MCF 10A (cell line): ENCODE measurements around the gene MIA. TPM values are rescaled to one million over a fixed set of nuclear protein-coding genes. Genes with fewer than 3 reads are reported as not detected.

Experiments
- BruUV-seq: library from RNA; stranded (reverse); fragments of 400-500 nt; replicated peaks from 2 replicates; lab custom pipeline; 2021; lab: Mats Ljungman, UMichigan
- CTCF ChIA-PET: fragments of 300-600 bp; sonication (Branson Sonifier 250); formaldehyde crosslinking; extraction: SDS; loops from one replicate; lab custom pipeline; 2021; ENCODE audit warnings: antibody characterized with exemption, inconsistent platforms; lab: Yijun Ruan, JAX
- POLR2A ChIA-PET: fragments of 300-600, 350-650 bp; sonication (Branson Sonifier 250); formaldehyde crosslinking; extraction: SDS; loops from one replicate; lab custom pipeline; 2020; ENCODE audit warnings: antibody characterized with exemption, inconsistent platforms; lab: Yijun Ruan, JAX
- DNase-seq: peaks from one replicate; pipeline ENCODE4 v3.0.0-alpha.2; 2018; ENCODE audit not compliant: unreplicated experiment
- H3K27ac Mint-ChIP-seq: one replicate; pipeline ENCODE4 v1.8.0; 2022; ENCODE audit warnings: mild to moderate bottlenecking, low read depth, mixed read lengths; ENCODE audit not compliant: unreplicated experiment
- H3K27me3 Mint-ChIP-seq: one replicate; pipeline ENCODE4 v1.8.0; 2022; ENCODE audit warnings: mixed read lengths; ENCODE audit not compliant: insufficient read depth, unreplicated experiment
- H3K36me3 Mint-ChIP-seq: one replicate; pipeline ENCODE4 v1.8.0; 2022; ENCODE audit warnings: mild to moderate bottlenecking, moderate library complexity, mixed read lengths; ENCODE audit not compliant: insufficient read depth, unreplicated experiment
- H3K4me1 Mint-ChIP-seq: one replicate; pipeline ENCODE4 v1.8.0; 2022; ENCODE audit warnings: mixed read lengths; ENCODE audit not compliant: insufficient read depth, unreplicated experiment
- H3K4me3 Mint-ChIP-seq: one replicate; pipeline ENCODE4 v1.8.0; 2022; ENCODE audit warnings: mild to moderate bottlenecking, moderate library complexity, mixed read lengths; ENCODE audit not compliant: unreplicated experiment
- H3K9me3 Mint-ChIP-seq: one replicate; pipeline ENCODE4 v1.8.0; 2022; ENCODE audit warnings: mixed read lengths; ENCODE audit not compliant: unreplicated experiment
- intact Hi-C: fragments of 100-400 bp; cut with micrococcal nuclease; formaldehyde crosslinking; loops from 2 replicates; pipeline ENCODE4 v1.14.1; 2022
- total RNA-seq: library from RNA; stranded (reverse); gene quantifications from 2 replicates; pipeline ENCODE4 v1.2.3, GENCODE V29; 2022
- TF ChIP-seq, protein P1 (sequence below): fragments of 200-600 bp; IDR thresholded peaks from one replicate; pipeline ENCODE4 v1.8.0; 2022; ENCODE audit warnings: antibody characterized with exemption, mild to moderate bottlenecking; ENCODE audit not compliant: unreplicated experiment

The MIA gene
- total RNA-seq, 1 experiment from 2014 or later: 0.70 TPM

DNA sequence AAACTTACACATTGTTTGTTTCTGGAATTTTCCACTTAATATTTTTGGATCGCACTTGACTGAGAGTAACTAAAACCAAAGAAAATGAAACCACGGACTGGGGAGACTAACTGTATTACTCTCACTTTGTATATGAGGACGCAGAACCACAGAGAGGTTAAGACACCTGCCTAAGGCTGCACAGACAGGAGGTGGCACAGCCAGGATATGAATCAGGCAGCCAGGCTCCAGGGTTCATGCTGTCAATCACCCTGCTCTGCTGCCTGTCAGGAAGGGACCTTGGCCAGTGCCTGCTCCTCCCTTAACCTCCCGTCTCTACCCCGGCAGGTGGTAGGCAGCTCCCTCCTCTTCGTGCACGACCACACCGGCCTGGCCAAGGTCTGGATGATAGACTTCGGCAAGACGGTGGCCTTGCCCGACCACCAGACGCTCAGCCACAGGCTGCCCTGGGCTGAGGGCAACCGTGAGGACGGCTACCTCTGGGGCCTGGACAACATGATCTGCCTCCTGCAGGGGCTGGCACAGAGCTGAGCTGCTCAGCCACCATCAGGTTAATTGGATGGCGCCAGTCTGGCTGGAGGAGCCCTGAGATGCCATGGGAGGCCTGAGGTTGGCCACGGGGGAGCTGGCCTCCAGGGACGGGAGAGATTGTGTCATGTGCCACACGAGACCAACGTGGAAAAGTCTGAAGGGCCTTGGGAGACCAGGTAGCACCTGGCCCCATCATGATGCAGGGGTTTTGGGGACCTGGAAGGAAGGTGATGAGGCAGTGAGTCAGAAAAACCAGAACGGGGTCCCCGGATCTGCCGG is 36.1 kb upstream of the MIA start:
- ChIA-PET CTCF (interaction anchor here (0.6 to 0.7 kb wide), 2 partner anchors 57 to 319 kb away, joined by 3 read pairs; no protein-coding TSS in a partner anchor), POLR2A (interaction anchor here (0.6 to 3.7 kb wide), 5 partner anchors 11 to 413 kb away, joined by 3 to 35 read pairs (median 3); partner anchors contain the start of genes ACTMAP, COQ8B, ITPKC and SNRPA)
- TF ChIP-seq, protein P1, sequence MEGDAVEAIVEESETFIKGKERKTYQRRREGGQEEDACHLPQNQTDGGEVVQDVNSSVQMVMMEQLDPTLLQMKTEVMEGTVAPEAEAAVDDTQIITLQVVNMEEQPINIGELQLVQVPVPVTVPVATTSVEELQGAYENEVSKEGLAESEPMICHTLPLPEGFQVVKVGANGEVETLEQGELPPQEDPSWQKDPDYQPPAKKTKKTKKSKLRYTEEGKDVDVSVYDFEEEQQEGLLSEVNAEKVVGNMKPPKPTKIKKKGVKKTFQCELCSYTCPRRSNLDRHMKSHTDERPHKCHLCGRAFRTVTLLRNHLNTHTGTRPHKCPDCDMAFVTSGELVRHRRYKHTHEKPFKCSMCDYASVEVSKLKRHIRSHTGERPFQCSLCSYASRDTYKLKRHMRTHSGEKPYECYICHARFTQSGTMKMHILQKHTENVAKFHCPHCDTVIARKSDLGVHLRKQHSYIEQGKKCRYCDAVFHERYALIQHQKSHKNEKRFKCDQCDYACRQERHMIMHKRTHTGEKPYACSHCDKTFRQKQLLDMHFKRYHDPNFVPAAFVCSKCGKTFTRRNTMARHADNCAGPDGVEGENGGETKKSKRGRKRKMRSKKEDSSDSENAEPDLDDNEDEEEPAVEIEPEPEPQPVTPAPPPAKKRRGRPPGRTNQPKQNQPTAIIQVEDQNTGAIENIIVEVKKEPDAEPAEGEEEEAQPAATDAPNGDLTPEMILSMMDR: no peak
- BruUV-seq: no TSS peak
- Mint-ChIP-seq H3K27me3 (no peaks in the 10 kb centered on the region), H3K4me3 (no peak overlapping the region), H3K9me3 (no peaks in the 10 kb centered on the region), H3K27ac (no peak overlapping the region), H3K36me3 (peaks cover 81% of the 10 kb centered on the region), H3K4me1 (peaks cover 7% of the 10 kb centered on the region)
- intact Hi-C loops: no loop called here
- no peak for DNase-seq

DNA sequence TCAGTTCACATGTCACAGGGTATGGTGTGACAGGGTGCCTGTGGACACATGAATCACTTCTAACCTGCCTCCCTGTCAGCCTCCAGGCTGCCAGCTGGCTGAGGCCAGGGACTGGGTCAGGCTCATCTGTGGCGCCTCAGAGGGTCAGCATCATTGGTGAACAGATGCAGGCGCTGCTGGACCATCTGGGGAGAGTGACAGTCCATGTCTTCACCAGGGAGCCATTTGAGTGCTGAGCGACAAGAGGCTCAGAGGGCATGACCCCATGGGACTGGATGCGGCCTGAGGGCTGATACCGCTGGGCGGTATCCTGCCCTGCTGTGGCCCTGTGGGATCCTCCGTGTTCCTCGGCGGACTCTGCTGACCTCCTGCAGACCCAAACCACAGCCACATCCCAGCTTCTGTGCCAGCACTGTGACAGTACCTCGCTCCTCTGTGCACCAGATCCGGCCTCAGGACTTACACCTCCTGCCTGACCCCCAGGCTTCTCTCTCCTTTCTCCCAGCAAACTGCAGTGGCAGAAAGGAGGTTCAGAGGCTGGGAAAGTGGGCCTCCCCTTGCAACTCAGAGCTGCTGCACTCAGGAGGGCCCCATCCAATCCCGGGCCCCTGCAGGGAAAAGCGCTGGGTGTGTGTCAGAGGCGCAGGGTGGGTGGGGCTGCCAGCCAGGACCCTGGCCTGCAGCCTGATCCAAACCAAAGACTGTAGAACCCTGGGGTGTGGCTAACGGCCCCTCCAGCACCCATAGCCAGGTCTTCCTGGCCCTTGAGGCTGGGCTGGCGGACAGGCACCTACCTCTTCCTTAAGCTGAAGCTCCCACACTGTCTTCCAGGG is 35.2 kb upstream of the MIA start:
- ChIA-PET POLR2A (interaction anchor here (0.6 to 3.7 kb wide), 7 partner anchors 10 to 71 kb away, joined by 3 to 35 read pairs (median 3); partner anchors contain the start of genes ACTMAP, COQ8B, EGLN2 and ITPKC), CTCF (no interaction called here)
- intact Hi-C loops: no loop called here
- H3K4me1 Mint-ChIP-seq: peaks cover 7% of the 10 kb centered on the region
- H3K4me3 Mint-ChIP-seq: no peak overlapping the region
- DNase-seq: no peak
- H3K36me3 Mint-ChIP-seq: peaks cover 73% of the 10 kb centered on the region
- TF ChIP-seq, protein P1: no peak
- H3K27ac Mint-ChIP-seq: peak overlapping the region; percentile 70
- H3K27me3 Mint-ChIP-seq: no peaks in the 10 kb centered on the region
- TSS peak; percentile 12 for BruUV-seq
- no peaks in the 10 kb centered on the region for H3K9me3 Mint-ChIP-seq

DNA sequence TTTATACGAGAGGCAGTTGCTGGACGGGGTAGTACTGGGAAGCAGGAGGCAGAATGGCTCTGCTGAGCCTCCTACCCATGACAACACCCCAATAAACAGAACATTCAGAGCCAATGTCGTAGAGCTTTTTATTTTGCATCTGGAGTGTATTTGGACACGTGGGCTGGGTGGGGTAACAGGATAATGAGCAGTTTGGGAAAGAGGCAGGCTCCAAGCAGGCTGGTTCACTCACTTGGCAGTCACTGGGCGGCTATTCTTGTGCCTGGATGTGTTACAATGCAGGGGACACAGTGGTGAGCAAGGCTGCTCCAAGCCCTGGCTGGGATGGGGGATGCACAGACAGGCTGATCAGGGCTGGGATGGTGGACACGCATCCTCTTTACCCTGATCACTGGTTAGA is 34.6 kb upstream of the MIA start:
- Mint-ChIP-seq H3K36me3 (peaks cover 66% of the 10 kb centered on the region), H3K4me1 (peaks cover under 1% of the 10 kb centered on the region), H3K9me3 (no peaks in the 10 kb centered on the region), H3K4me3 (no peak overlapping the region), H3K27me3 (no peaks in the 10 kb centered on the region), H3K27ac (peak overlapping the region; percentile 70)
- ChIA-PET POLR2A (interaction anchor here (0.6 to 3.7 kb wide), 7 partner anchors 9 to 72 kb away, joined by 3 to 35 read pairs (median 3); partner anchors contain the start of genes ACTMAP, COQ8B, EGLN2 and ITPKC), CTCF (no interaction called here)
- DNase-seq: no peak
- BruUV-seq: TSS peak; percentile 30
- TF ChIP-seq, protein P1: no peak
- intact Hi-C loops: no loop called here
